GM21786 (cell line): ENCODE data around the gene KDM5D.

Experiments
- ATAC-seq: cut with Tn5 transposase; IDR thresholded peaks from one replicate; pipeline ENCODE4 v1.9.1; 2021; ENCODE audit not compliant: unreplicated experiment

KDM5D gene

GRCh38 chrY:19744381-19745378 is at the start of gene KDM5D:
Gene KDM5D, minus strand, starts transcription at chrY:19744726. Its CDS starts 192 bp downstream, at chrY:19744534.
- ATAC-seq = no peak

GRCh38 chrY:19768375-19768774 is 23.8 kb upstream of the KDM5D start:
- no peak for ATAC-seq

- no peak for ATAC-seq
Observed at GRCh38 chrY:19743331-19743730, 1.2 kb downstream of the KDM5D start.

DNA sequence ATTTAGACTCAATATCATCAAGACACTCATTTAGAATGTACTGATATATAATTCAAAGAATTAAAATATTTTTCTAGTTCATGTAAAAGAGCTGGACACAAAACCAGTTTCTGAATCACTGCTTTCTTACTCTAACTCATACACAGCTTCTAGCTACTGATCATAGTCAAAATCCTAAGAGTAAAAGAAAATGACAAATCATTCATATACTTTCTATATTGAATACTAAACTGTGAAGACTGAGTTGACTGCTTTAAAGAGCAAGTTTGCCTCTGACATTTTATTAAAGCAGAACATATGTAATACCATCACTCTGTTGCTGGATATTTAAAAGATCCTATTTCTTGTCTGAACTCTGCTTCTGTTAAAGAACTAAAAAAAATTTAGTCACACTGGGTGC is 2.4 kb downstream of the KDM5D start:
- ATAC-seq = no peak

DNA sequence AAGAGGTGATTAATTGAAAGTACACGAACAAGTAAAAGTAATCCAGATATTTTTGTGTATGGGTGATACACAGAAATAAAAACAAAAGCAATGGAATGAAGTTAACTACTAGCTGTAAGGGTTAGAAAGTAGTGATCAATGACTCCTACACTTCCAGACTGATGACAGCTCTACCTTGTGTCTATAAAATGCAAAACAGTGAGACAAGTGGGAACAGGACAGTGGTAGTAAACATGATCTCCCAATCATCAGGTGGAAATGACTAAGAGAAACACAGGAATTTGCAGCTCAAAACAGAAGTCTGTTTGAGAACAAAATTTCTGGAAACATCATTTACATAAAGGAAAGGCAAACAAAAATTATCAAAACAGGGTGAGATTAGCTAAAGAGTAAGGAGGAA is 10.1 kb downstream of the KDM5D start:
- ATAC-seq = no peak

DNA sequence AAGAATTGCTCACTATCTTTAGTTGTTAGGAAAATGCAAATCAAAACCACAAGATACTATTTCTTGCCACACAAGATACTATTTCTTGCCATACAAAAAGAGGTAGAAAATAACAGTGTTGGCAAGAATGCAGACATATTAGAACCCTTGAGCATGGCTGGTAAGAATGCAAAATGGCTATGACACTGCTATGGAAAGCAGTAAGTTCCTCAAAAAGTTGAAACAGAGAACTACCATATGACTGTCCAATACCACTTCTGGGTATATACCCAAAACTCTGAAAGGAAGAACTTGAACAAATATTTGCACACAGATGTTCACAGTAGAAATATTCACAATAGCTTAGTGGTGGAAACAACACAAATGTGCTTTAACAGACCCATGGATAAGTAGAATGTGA is 26.6 kb downstream of the KDM5D start:
- no peak for ATAC-seq

DNA sequence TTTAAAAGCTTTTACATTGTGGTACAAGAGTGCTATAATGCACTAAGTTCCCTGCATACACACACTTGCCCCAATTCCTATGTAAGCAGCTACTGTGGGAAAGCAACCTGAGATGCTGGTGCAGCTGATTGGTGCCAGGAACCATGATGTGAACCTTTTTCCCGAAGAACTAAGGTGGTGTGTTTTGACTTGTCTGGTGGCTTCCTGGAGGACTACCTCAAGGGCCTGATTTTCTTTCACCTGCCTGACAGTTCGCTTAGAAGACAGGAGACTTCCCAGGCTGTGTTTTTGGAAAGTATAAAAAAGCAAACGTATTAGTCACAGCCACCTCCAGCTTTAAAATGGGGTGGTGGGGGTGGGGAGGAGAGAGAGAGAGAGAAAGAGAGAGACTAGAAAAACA is 27.4 kb downstream of the KDM5D start:
- ATAC-seq = no peak

GRCh38 chrY:19715226-19715625 is 29.3 kb downstream of the KDM5D start:
- ATAC-seq = no peak

- ATAC-seq = no peak
Observed at GRCh38 chrY:19713430-19713829, 31.1 kb downstream of the KDM5D start.

DNA sequence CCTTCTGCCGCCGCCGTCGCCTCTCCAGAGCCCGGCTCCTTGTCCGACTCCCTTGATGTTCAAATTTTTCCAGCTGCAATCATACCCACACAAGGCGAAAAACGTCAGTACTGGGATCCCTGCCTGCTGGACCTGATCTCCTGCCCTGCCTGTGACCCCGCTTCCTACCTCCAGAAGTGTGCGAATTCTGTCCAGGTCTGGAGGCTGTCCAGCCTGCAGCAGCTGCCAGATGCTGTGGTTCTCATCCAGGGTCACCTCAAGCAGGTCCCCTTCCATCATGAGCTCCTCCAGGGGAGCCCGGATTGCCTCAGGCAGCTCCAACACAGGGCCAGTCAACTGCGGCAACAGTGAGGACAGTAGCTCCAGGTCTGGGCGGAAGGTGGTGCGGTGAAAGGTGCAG is 38.3 kb downstream of the KDM5D start:
- no peak for ATAC-seq

DNA sequence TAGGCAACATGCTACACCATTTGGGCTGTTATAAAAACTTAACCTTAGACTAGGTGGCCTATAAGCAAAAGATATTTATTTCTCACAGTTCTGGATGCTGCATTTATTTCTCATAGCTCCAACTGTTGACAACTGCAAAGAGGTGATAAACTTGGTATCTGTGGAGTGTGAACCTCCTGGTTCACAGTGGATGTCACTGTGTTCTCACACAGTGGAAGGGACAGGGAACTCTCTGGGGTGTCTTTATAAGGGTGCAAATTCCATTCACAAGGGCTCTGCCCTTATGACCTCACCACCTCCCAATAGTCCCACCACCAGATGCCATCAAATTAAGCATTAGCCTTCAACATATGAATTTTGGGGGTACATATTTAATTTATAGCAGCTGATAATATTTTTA is 46.0 kb downstream of the KDM5D start:
- ATAC-seq = no peak

DNA sequence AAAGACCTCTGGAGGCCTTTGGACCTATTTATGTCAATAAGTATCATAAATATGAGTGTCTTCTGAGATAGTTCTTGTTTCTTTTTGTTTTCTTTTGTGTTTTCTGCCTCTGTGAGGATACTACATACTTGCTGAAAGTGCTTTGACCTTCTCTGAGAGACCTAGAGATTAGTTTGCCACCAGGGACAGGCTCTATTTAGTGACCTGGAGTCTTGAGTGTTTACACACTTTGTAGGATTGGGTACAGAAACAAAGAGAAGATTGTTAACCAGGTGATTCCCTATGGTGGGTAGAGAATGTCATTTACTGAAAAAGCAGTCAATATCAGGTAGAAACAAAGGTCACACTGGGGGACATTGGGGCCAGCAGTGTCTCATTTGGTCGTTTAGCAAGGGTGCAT is 63.7 kb downstream of the KDM5D start:
- ATAC-seq = no peak
